ENCODE measurements around the gene PTGIS. TPM values are rescaled to one million over a fixed set of nuclear protein-coding genes. Genes with fewer than 3 reads are reported as not detected.
A peak's percentile ranks its signal among the peaks of the same experiment; 100 is the strongest.

Gene PTGIS
- total RNA-seq, 1 donor from 2014 or later: not detected

DNA sequence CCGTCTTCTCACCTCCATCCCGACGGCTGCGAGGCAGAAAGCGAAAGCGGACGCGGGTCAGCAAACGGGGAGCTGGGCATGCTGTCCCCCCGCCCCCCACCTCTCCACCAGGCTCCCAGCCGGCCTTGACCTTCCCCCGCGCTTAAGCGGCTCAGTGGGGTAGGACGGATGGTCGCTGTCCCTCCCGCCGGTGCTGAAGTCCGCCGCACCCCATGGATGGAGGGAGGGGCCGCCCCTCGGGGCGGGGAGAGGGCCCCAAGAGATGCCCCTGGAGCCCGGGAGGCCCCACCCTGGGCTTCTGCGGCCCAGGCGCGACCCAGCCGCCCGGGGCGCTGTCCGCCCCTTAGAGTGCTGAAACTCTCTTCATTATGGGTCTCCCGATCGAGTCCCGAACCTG, 85.3 kb downstream of the PTGIS start, which contains the start of gene KCNB1:
Gene KCNB1, minus strand, starts transcription at position 48 of the 397 bp plus-strand sequence. CDS start 188 bp downstream, outside the sequence.
- Mint-ChIP-seq H3K4me1 (peaks cover 8% of the 10 kb centered on the region), H3K4me3 (no peak within 1 kb of the TSS), H3K36me3 (ENCODE audit: low read depth) (no peaks in the 10 kb centered on the region), H3K27me3 (peaks cover 51% of the 10 kb centered on the region), H3K9me3 (no peaks in the 10 kb centered on the region), H3K27ac (no peak within 1 kb of the TSS)
- peak; percentile 22 for DNase-seq
- TF ChIP-seq, protein P1, sequence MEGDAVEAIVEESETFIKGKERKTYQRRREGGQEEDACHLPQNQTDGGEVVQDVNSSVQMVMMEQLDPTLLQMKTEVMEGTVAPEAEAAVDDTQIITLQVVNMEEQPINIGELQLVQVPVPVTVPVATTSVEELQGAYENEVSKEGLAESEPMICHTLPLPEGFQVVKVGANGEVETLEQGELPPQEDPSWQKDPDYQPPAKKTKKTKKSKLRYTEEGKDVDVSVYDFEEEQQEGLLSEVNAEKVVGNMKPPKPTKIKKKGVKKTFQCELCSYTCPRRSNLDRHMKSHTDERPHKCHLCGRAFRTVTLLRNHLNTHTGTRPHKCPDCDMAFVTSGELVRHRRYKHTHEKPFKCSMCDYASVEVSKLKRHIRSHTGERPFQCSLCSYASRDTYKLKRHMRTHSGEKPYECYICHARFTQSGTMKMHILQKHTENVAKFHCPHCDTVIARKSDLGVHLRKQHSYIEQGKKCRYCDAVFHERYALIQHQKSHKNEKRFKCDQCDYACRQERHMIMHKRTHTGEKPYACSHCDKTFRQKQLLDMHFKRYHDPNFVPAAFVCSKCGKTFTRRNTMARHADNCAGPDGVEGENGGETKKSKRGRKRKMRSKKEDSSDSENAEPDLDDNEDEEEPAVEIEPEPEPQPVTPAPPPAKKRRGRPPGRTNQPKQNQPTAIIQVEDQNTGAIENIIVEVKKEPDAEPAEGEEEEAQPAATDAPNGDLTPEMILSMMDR (IDR thresholded peaks at IDR 0.05): no peak
- CTCF ChIA-PET: no interaction called here
- POLR2A ChIA-PET: interaction anchor here (0.5 kb wide), 1 partner anchor 1418 kb away, joined by 13 read pairs; no protein-coding TSS in a partner anchor
- intact Hi-C loops (cut with micrococcal nuclease): loop anchor here (5.0 kb wide), 1 partner anchor 1660 kb away; no protein-coding TSS in a partner anchor
- ATAC-seq (ENCODE audit: low read depth): peak; percentile 54

DNA sequence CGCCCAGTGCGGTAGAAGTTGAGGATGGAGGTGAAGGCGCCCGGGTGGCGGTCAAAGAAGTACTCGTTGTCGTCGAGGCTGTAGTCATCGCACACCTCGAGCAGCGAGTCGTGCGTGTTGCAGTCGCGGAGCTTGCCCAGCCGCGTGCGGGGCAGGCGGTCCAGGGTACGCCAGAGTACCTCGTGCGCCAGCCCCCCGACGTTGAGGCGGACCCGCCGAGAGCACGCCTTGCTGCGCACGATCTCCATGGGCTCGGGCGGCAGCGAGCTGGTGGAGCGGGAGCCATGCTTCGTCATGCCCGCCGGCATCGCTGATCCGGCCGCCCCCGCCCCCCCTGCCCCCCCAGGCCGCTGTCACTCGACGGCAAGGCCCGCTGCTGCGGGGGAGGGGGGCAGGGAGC, 85.8 kb downstream of the PTGIS start:
- H3K4me1 Mint-ChIP-seq: peaks cover 8% of the 10 kb centered on the region
- no peak for ATAC-seq (ENCODE audit: low read depth)
- H3K27me3 Mint-ChIP-seq: peaks cover 51% of the 10 kb centered on the region
- H3K9me3 Mint-ChIP-seq: no peaks in the 10 kb centered on the region
- no peaks in the 10 kb centered on the region for H3K36me3 Mint-ChIP-seq (ENCODE audit: low read depth)
- CTCF ChIA-PET: no interaction called here
- POLR2A ChIA-PET: interaction anchor here (0.5 kb wide), 1 partner anchor 1419 kb away, joined by 13 read pairs; no protein-coding TSS in a partner anchor
- DNase-seq: no peak
- H3K27ac Mint-ChIP-seq: no peak overlapping the region
- TF ChIP-seq, protein P1 (IDR thresholded peaks at IDR 0.05): no peak
- H3K4me3 Mint-ChIP-seq: no peak overlapping the region
- intact Hi-C loops (cut with micrococcal nuclease): loop anchor here (5.0 kb wide), 1 partner anchor 1660 kb away; no protein-coding TSS in a partner anchor

DNA sequence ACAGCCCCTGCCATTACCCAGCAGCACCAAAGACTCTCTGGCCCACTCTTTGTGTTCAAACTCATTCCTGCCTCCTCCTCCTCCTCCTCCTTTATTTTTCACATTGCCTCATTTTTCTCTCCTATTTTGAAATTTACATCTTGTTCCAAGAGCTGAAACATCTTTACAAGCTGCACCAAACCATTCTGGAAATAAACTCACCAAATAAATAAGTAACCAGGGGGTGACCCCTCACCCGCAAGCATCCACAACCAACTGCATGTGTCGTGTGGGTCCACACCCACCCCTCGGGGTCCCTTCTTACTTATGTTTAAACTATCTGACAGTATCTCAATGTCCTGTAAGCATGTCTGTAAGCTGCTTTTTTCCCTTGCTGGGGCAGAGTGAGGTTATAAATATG, 86.8 kb downstream of the PTGIS start:
- peaks cover 8% of the 10 kb centered on the region for H3K4me1 Mint-ChIP-seq
- ChIA-PET POLR2A (no interaction called here), CTCF (no interaction called here)
- H3K27me3 Mint-ChIP-seq: peaks cover 52% of the 10 kb centered on the region
- TF ChIP-seq, protein P1 (IDR thresholded peaks at IDR 0.05): no peak
- no peaks in the 10 kb centered on the region for H3K9me3 Mint-ChIP-seq
- intact Hi-C loops (cut with micrococcal nuclease): loop anchor here (5.0 kb wide), 1 partner anchor 1659 kb away; no protein-coding TSS in a partner anchor
- H3K36me3 Mint-ChIP-seq (ENCODE audit: low read depth): no peaks in the 10 kb centered on the region
- no peak overlapping the region for H3K27ac Mint-ChIP-seq
- no peak overlapping the region for H3K4me3 Mint-ChIP-seq
- DNase-seq: no peak
- ATAC-seq (ENCODE audit: low read depth): no peak

DNA sequence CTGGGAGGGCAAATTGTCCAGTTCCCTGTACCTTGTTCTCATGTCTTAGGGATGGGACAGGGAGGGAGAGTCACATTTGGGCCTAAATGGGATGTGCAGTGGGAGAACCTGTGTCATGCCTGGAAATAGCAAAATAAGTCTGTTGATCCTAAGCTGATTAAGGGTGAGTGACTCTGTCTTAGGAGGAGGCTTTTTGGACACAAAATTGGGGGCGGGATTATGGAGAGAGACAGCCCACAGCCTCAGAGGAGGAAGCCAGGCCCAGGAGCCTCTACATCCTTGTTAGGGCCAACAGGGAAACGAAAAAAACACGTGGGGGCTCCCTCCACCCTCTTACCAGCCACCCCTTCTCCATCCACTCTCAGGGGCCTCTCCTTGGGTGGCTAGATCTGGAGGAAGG, 87.7 kb downstream of the PTGIS start:
- ChIA-PET POLR2A (no interaction called here), CTCF (no interaction called here)
- no peak for ATAC-seq (ENCODE audit: low read depth)
- no peak overlapping the region for H3K4me3 Mint-ChIP-seq
- peaks cover 46% of the 10 kb centered on the region for H3K27me3 Mint-ChIP-seq
- no peak for DNase-seq
- no peaks in the 10 kb centered on the region for H3K9me3 Mint-ChIP-seq
- no peaks in the 10 kb centered on the region for H3K36me3 Mint-ChIP-seq (ENCODE audit: low read depth)
- no peak overlapping the region for H3K27ac Mint-ChIP-seq
- TF ChIP-seq, protein P1 (IDR thresholded peaks at IDR 0.05): no peak
- peaks cover 8% of the 10 kb centered on the region for H3K4me1 Mint-ChIP-seq
- intact Hi-C loops (cut with micrococcal nuclease): loop anchor here (5.0 kb wide), 1 partner anchor 1658 kb away; no protein-coding TSS in a partner anchor

DNA sequence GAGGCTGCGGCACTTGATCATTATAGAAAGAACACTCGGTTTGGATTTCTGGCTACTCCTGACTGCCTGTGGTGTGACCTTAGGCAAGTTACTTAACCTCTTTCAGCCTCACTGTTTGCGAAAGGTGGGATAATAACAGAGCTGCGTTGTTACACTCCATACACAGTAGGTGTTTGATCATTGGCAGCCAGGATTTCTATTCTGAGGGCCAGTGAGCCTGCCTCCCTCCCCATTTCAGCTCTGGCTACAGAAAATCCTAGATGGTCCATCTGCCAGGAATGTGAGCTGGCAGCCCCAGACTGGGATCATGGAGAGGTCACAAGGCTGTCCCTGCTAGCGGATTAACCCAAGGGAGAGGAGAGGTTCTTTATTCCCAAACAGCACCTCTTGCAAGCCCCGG, 88.2 kb downstream of the PTGIS start:
- peaks cover 7% of the 10 kb centered on the region for H3K4me1 Mint-ChIP-seq
- POLR2A ChIA-PET: no interaction called here
- H3K9me3 Mint-ChIP-seq: no peaks in the 10 kb centered on the region
- no peak for ATAC-seq (ENCODE audit: low read depth)
- H3K27me3 Mint-ChIP-seq: peaks cover 47% of the 10 kb centered on the region
- DNase-seq: no peak
- H3K4me3 Mint-ChIP-seq: no peak overlapping the region
- no peaks in the 10 kb centered on the region for H3K36me3 Mint-ChIP-seq (ENCODE audit: low read depth)
- intact Hi-C loops (cut with micrococcal nuclease): loop anchor here (5.0 kb wide), 1 partner anchor 1657 kb away; no protein-coding TSS in a partner anchor
- CTCF ChIA-PET: no interaction called here
- H3K27ac Mint-ChIP-seq: no peak overlapping the region
- TF ChIP-seq, protein P1 (IDR thresholded peaks at IDR 0.05): no peak
